Glomerular endothelial cell (primary cell): ENCODE data around the gene OR6C70. TPM values are rescaled to one million over a fixed set of nuclear protein-coding genes. Genes with fewer than 3 reads are reported as not detected.

Source experiments
- DNase-seq: peaks from one replicate; pipeline ENCODE4 v3.0.0-alpha.2; 2011; ENCODE audit warnings: low read depth, low spot score; ENCODE audit errors: extremely low read depth
- total RNA-seq: library from RNA; depleted of rRNA; stranded (reverse); fragments of >200 nt; gene quantifications from 2 replicates; pipeline ENCODE4 v1.2.3, GENCODE V29; 2015

OR6C70 gene
- total RNA-seq, 1 donor from 2014 or later, result not detected

DNA sequence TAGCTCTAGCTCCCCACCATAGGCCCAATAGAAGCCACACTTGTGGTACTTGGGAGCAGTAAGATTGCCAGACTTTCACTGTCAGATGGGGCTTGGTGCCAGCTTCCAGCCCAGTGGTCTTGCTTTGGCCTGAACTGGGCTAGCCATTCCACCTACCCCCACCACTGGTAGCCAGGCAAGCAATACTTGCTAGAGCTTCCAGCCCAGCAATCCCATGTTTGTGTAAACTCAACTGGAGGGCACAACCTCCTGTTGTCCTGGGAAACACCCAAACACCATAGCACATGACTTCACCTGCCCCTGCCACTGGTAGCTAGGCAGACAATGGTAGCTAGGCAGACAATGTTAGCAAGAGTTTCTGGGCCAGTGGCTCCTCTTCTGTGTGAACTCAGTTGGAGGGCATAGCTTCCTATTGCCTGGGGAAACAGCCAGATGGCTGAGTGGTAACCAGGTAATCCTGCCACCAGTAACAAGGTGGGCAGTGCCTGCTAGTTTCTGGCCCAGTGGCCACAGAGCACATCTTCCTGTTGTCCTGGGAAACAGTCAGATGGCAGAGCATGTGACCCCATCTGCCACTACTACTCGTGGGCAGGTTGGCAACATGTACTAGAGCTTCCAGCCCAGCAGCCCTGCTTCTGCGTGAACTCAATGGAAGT lies 49.5 kb downstream of the OR6C70 start:
- no peak for DNase-seq

Other genes starting within 250 kb of the OR6C70 start
- gene OR10A7, start 249.1 kb downstream of the OR6C70 start, total RNA-seq, result not detected in 2 replicates
- gene OR6C74, start 225.5 kb downstream of the OR6C70 start, total RNA-seq, result not detected in 2 replicates
- not detected in 2 replicates for gene OR6C6, start 173.6 kb downstream of the OR6C70 start, total RNA-seq
- gene OR6C1, start 155.8 kb downstream of the OR6C70 start, total RNA-seq, result not detected in 2 replicates
- gene OR6C3, start 139.4 kb downstream of the OR6C70 start, total RNA-seq, result not detected in 2 replicates
- gene OR6C75, start 107.2 kb downstream of the OR6C70 start, total RNA-seq, result not detected in 2 replicates
- not detected in 2 replicates for gene OR6C65, start 69.6 kb downstream of the OR6C70 start, total RNA-seq
- gene OR6C76, start 43.9 kb downstream of the OR6C70 start, total RNA-seq, result not detected in 2 replicates
- gene OR6C2, start 26.1 kb downstream of the OR6C70 start, total RNA-seq, result not detected in 2 replicates
- gene OR6C68, start 22.2 kb upstream of the OR6C70 start, total RNA-seq, result not detected in 2 replicates
- gene OR6C4, start 79.5 kb upstream of the OR6C70 start, total RNA-seq, result not detected in 2 replicates
- not detected in 2 replicates for gene OR2AP1, start 102.3 kb upstream of the OR6C70 start, total RNA-seq
- not detected in 2 replicates for gene OR10P1, start 166.8 kb upstream of the OR6C70 start, total RNA-seq
- gene ITGA7, start 237.8 kb upstream of the OR6C70 start, total RNA-seq, result 0.18 and 0.82 TPM in 2 replicates
- 112 and 126 TPM in 2 replicates for gene BLOC1S1, start 245.9 kb upstream of the OR6C70 start, total RNA-seq